ENCODE measurements around the gene UPK3BL1.
"Not testable (repeated sequence)": the region's sequence is repeated elsewhere in the genome, so short reads cannot be mapped to it uniquely, and the experiment has no call there.

The UPK3BL1 gene

GRCh38 chr7:102627271-102627904, 15.2 kb downstream of the UPK3BL1 start:
- DNase-seq (ENCODE audit: low read depth, low spot score): not testable (repeated sequence)

- not testable (repeated sequence) for DNase-seq (ENCODE audit: low read depth, low spot score)
Measured at GRCh38 chr7:102618122-102618521, 24.5 kb downstream of the UPK3BL1 start.

GRCh38 chr7:102616507-102617125, 26.0 kb downstream of the UPK3BL1 start, which contains the start of gene RASA4:
Gene RASA4 (minus strand): TSS chr7:102616756. CDS start chr7:102616689, 67 bp downstream.
- not testable (repeated sequence) for DNase-seq (ENCODE audit: low read depth, low spot score)

GRCh38 chr7:102615930-102616329, 26.7 kb downstream of the UPK3BL1 start:
- not testable (repeated sequence) for DNase-seq (ENCODE audit: low read depth, low spot score)

GRCh38 chr7:102614873-102615272, 27.7 kb downstream of the UPK3BL1 start:
- not testable (repeated sequence) for DNase-seq (ENCODE audit: low read depth, low spot score)

GRCh38 chr7:102614346-102614697, 28.3 kb downstream of the UPK3BL1 start:
- not testable (repeated sequence) for DNase-seq (ENCODE audit: low read depth, low spot score)

- not testable (repeated sequence) for DNase-seq (ENCODE audit: low read depth, low spot score)
Measured at GRCh38 chr7:102613575-102614345, 28.8 kb downstream of the UPK3BL1 start.

- not testable (repeated sequence) for DNase-seq (ENCODE audit: low read depth, low spot score)
Measured at GRCh38 chr7:102611675-102612325, 30.8 kb downstream of the UPK3BL1 start.

GRCh38 chr7:102611013-102611674, 31.4 kb downstream of the UPK3BL1 start:
- DNase-seq (ENCODE audit: low read depth, low spot score): not testable (repeated sequence)

- DNase-seq (ENCODE audit: low read depth, low spot score): not testable (repeated sequence)
Measured at GRCh38 chr7:102610441-102610840, 32.1 kb downstream of the UPK3BL1 start.

- not testable (repeated sequence) for DNase-seq (ENCODE audit: low read depth, low spot score)
Measured at GRCh38 chr7:102609734-102610133, 32.9 kb downstream of the UPK3BL1 start.

- DNase-seq (ENCODE audit: low read depth, low spot score): not testable (repeated sequence)
Measured at GRCh38 chr7:102606848-102607247, 35.7 kb downstream of the UPK3BL1 start.

- DNase-seq (ENCODE audit: low read depth, low spot score): not testable (repeated sequence)
Measured at GRCh38 chr7:102604431-102605145, 38.0 kb downstream of the UPK3BL1 start.

GRCh38 chr7:102602317-102602716, 40.3 kb downstream of the UPK3BL1 start:
- DNase-seq (ENCODE audit: low read depth, low spot score): not testable (repeated sequence)

- DNase-seq (ENCODE audit: low read depth, low spot score): not testable (repeated sequence)
Measured at GRCh38 chr7:102599699-102600098, 42.9 kb downstream of the UPK3BL1 start.

- not testable (repeated sequence) for DNase-seq (ENCODE audit: low read depth, low spot score)
Measured at GRCh38 chr7:102596036-102596435, 46.6 kb downstream of the UPK3BL1 start.

GRCh38 chr7:102593637-102594334, 48.8 kb downstream of the UPK3BL1 start:
- not testable (repeated sequence) for DNase-seq (ENCODE audit: low read depth, low spot score)

- not testable (repeated sequence) for DNase-seq (ENCODE audit: low read depth, low spot score)
Measured at GRCh38 chr7:102592477-102593019, 50.0 kb downstream of the UPK3BL1 start.

GRCh38 chr7:102589857-102590256, 52.7 kb downstream of the UPK3BL1 start:
- DNase-seq (ENCODE audit: low read depth, low spot score): not testable (repeated sequence)

All from smooth muscle cell of the brain vasculature (primary cell).